BLaER1 (cell line): Measurements from ENCODE around the gene HOXB13.
A peak's percentile ranks its signal among the peaks of the same experiment; 100 is the strongest.

ENCODE experiments used
- H3K27ac ChIP-seq: shearing (Covaris generic); formaldehyde crosslinking; 2 replicates; pipeline ENCODE4 v1.8.1; 2022
- H3K27me3 ChIP-seq: shearing (Covaris generic); formaldehyde crosslinking; 2 replicates; pipeline ENCODE4 v1.8.1; 2022
- H3K36me3 ChIP-seq: shearing (Covaris generic); formaldehyde crosslinking; 2 replicates; pipeline ENCODE4 v1.8.1; 2022
- H3K4me1 ChIP-seq: shearing (Covaris generic); formaldehyde crosslinking; 2 replicates; pipeline ENCODE4 v1.8.1; 2022
- H3K4me2 ChIP-seq: shearing (Covaris generic); formaldehyde crosslinking; 2 replicates; pipeline ENCODE4 v1.8.1; 2022
- H3K4me3 ChIP-seq: shearing (Covaris generic); formaldehyde crosslinking; 2 replicates; pipeline ENCODE4 v1.8.1; 2022
- H3K9ac ChIP-seq: shearing (Covaris generic); formaldehyde crosslinking; 2 replicates; pipeline ENCODE4 v1.8.1; 2022
- H3K9me3 ChIP-seq: shearing (Covaris generic); formaldehyde crosslinking; 2 replicates; pipeline ENCODE4 v1.8.1; 2022
- H4K20me1 ChIP-seq: shearing (Covaris generic); formaldehyde crosslinking; 2 replicates; pipeline ENCODE4 v1.8.1; 2022
- Cebpa-rat ChIP-seq: shearing (Covaris generic); IDR thresholded peaks from 2 replicates; pipeline ENCODE4 v1.8.1; 2022

The HOXB13 gene

GRCh38 chr17:48728232-48729231 is at the start of gene HOXB13:
Gene HOXB13 (minus strand): TSS chr17:48728750. CDS start chr17:48728593, 157 bp downstream.
- H3K9ac ChIP-seq: no peak within 1 kb of the TSS
- H3K36me3 ChIP-seq: no peaks in the 10 kb centered on the region
- H3K4me3 ChIP-seq: peak within 1 kb of the TSS; percentile 22; the same call in 1 of the 2 replicates
- H3K4me1 ChIP-seq: no peaks in the 10 kb centered on the region
- peaks cover 100% of the 10 kb centered on the region for H3K27me3 ChIP-seq
- no peak for TF ChIP-seq Cebpa-rat
- H3K9me3 ChIP-seq: no peaks in the 10 kb centered on the region
- peaks cover 96% of the 10 kb centered on the region for H4K20me1 ChIP-seq
- H3K27ac ChIP-seq: no peak within 1 kb of the TSS
- H3K4me2 ChIP-seq: peak within 1 kb of the TSS; percentile 4; the same call in 1 of the 2 replicates

GRCh38 chr17:48776602-48777001 is 48.1 kb upstream of the HOXB13 start:
- H3K27me3 ChIP-seq: no peaks in the 10 kb centered on the region
- no peak overlapping the region for H3K4me2 ChIP-seq
- H3K4me1 ChIP-seq: peaks cover 34% of the 10 kb centered on the region
- H3K9me3 ChIP-seq: peaks cover 17% of the 10 kb centered on the region
- no peak overlapping the region for H3K4me3 ChIP-seq
- no peak overlapping the region for H3K27ac ChIP-seq
- no peak overlapping the region for H3K9ac ChIP-seq
- H3K36me3 ChIP-seq: no peaks in the 10 kb centered on the region
- no peaks in the 10 kb centered on the region for H4K20me1 ChIP-seq
- no peak for TF ChIP-seq Cebpa-rat

- Histone ChIP-seq H3K4me2 (peak overlapping the region; percentile 36; the same call in 1 of the 2 replicates), H3K9me3 (peaks cover 12% of the 10 kb centered on the region), H3K4me1 (peaks cover 66% of the 10 kb centered on the region), H3K27ac (no peak overlapping the region), H3K9ac (no peak overlapping the region), H3K36me3 (no peaks in the 10 kb centered on the region), H3K27me3 (no peaks in the 10 kb centered on the region), H3K4me3 (no peak overlapping the region), H4K20me1 (no peaks in the 10 kb centered on the region)
- no peak for TF ChIP-seq Cebpa-rat
These were observed 44.7 kb upstream of the HOXB13 start for GRCh38 chr17:48773245-48773644.

- Histone ChIP-seq H3K4me3 (no peak overlapping the region), H3K27ac (no peak overlapping the region; the same call in 1 of the 2 replicates), H3K27me3 (no peaks in the 10 kb centered on the region), H3K9ac (no peak overlapping the region), H3K9me3 (peaks cover 8% of the 10 kb centered on the region), H3K4me1 (peaks cover 66% of the 10 kb centered on the region), H3K4me2 (peak overlapping the region; percentile 75), H4K20me1 (no peaks in the 10 kb centered on the region), H3K36me3 (no peaks in the 10 kb centered on the region)
- TF ChIP-seq Cebpa-rat: peak; percentile 64
These were observed 42.4 kb upstream of the HOXB13 start for GRCh38 chr17:48770954-48771353.

GRCh38 chr17:48769009-48769675 is 40.6 kb upstream of the HOXB13 start:
- Histone ChIP-seq H3K27ac (no peak overlapping the region), H4K20me1 (no peaks in the 10 kb centered on the region), H3K4me1 (peaks cover 57% of the 10 kb centered on the region), H3K27me3 (no peaks in the 10 kb centered on the region), H3K9ac (no peak overlapping the region), H3K36me3 (no peaks in the 10 kb centered on the region), H3K4me2 (peak overlapping the region; percentile 75), H3K9me3 (no peaks in the 10 kb centered on the region), H3K4me3 (no peak overlapping the region)
- TF ChIP-seq Cebpa-rat: no peak

GRCh38 chr17:48767263-48767774 is 38.8 kb upstream of the HOXB13 start:
- Histone ChIP-seq H3K27ac (no peak overlapping the region), H3K27me3 (no peaks in the 10 kb centered on the region), H3K4me1 (peaks cover 39% of the 10 kb centered on the region), H3K36me3 (no peaks in the 10 kb centered on the region), H4K20me1 (no peaks in the 10 kb centered on the region), H3K9ac (no peak overlapping the region), H3K4me2 (no peak overlapping the region), H3K9me3 (no peaks in the 10 kb centered on the region), H3K4me3 (no peak overlapping the region)
- TF ChIP-seq Cebpa-rat: no peak

- Histone ChIP-seq H3K4me1 (no peaks in the 10 kb centered on the region; the same call in 1 of the 2 replicates), H3K9me3 (no peaks in the 10 kb centered on the region), H3K4me2 (no peak overlapping the region), H4K20me1 (peaks cover 16% of the 10 kb centered on the region; the same call in 1 of the 2 replicates), H3K36me3 (no peaks in the 10 kb centered on the region), H3K9ac (no peak overlapping the region), H3K27me3 (peaks cover 40% of the 10 kb centered on the region), H3K27ac (no peak overlapping the region), H3K4me3 (no peak overlapping the region)
- no peak for TF ChIP-seq Cebpa-rat
These were observed 32.6 kb upstream of the HOXB13 start for GRCh38 chr17:48761114-48761513.

- Histone ChIP-seq H3K9ac (no peak overlapping the region), H3K4me1 (no peaks in the 10 kb centered on the region; the same call in 1 of the 2 replicates), H3K9me3 (no peaks in the 10 kb centered on the region), H4K20me1 (peaks cover 23% of the 10 kb centered on the region; the same call in 1 of the 2 replicates), H3K36me3 (no peaks in the 10 kb centered on the region), H3K4me2 (no peak overlapping the region), H3K4me3 (no peak overlapping the region), H3K27ac (no peak overlapping the region), H3K27me3 (peaks cover 47% of the 10 kb centered on the region)
- TF ChIP-seq Cebpa-rat: no peak
These were observed 31.9 kb upstream of the HOXB13 start for GRCh38 chr17:48760411-48760810.

- H3K27me3 ChIP-seq: peaks cover 58% of the 10 kb centered on the region
- H3K27ac ChIP-seq: no peak overlapping the region
These were observed 30.7 kb upstream of the HOXB13 start for GRCh38 chr17:48759288-48759687.

More at GRCh38 chr17:48759288-48759687, 30.7 kb upstream of the HOXB13 start:
- Histone ChIP-seq H3K9me3 (no peaks in the 10 kb centered on the region; the same call in 1 of the 2 replicates), H3K4me2 (no peak overlapping the region), H3K4me3 (no peak overlapping the region), H4K20me1 (peaks cover 34% of the 10 kb centered on the region), H3K36me3 (no peaks in the 10 kb centered on the region), H3K4me1 (no peaks in the 10 kb centered on the region; the same call in 1 of the 2 replicates), H3K9ac (no peak overlapping the region)
- TF ChIP-seq Cebpa-rat: no peak
